ENCODE measurements around the gene RPS2. TPM values are rescaled to one million over a fixed set of nuclear protein-coding genes. Genes with fewer than 3 reads are reported as not detected.

Gene RPS2
- total RNA-seq, 2 donors from 2014 or later = 5,556 to 5,984 TPM

- no peak for ATAC-seq (replicated peaks in 1 of 2)
- Mint-ChIP-seq H3K4me1 (ENCODE audit: low read depth) (peaks cover 33% of the 10 kb centered on the region), H3K4me3 (no peak overlapping the region), H3K27me3 (ENCODE audit: low read depth) (peaks cover 8% of the 10 kb centered on the region), H3K36me3 (ENCODE audit: insufficient read depth in 2 of 2) (peaks cover 2 to 6% of the 10 kb centered on the region in 2 donors), H3K27ac (no peak overlapping the region), H3K9me3 (no peaks in the 10 kb centered on the region)
- DNase-seq = no peak
These were observed 28.2 kb upstream of the RPS2 start for GRCh38 chr16:1992704-1993317.

GRCh38 chr16:1991948-1992703, 27.5 kb upstream of the RPS2 start:
- peak; percentile 64 to 71 for ATAC-seq (replicated peaks in 1 of 2)

GRCh38 chr16:1991588-1991947, 26.9 kb upstream of the RPS2 start:
- no peak for ATAC-seq (replicated peaks in 1 of 2)
- Mint-ChIP-seq H3K27ac (peak overlapping the region; percentile 50), H3K4me1 (ENCODE audit: low read depth) (peaks cover 30% of the 10 kb centered on the region), H3K27me3 (ENCODE audit: low read depth) (peaks cover 8% of the 10 kb centered on the region), H3K36me3 (ENCODE audit: insufficient read depth in 2 of 2) (peaks cover 2 to 6% of the 10 kb centered on the region in 2 donors), H3K9me3 (no peaks in the 10 kb centered on the region), H3K4me3 (peak overlapping the region; percentile 86 to 88)
- no peak for DNase-seq

More at GRCh38 chr16:1991948-1992703, 27.5 kb upstream of the RPS2 start:
- peaks cover 33% of the 10 kb centered on the region for H3K4me1 Mint-ChIP-seq (ENCODE audit: low read depth)
- no peak overlapping the region for H3K27ac Mint-ChIP-seq
- H3K27me3 Mint-ChIP-seq (ENCODE audit: low read depth) = peaks cover 8% of the 10 kb centered on the region
- no peaks in the 10 kb centered on the region for H3K9me3 Mint-ChIP-seq
- H3K36me3 Mint-ChIP-seq (ENCODE audit: insufficient read depth in 2 of 2) = peaks cover 2 to 6% of the 10 kb centered on the region in 2 donors
- DNase-seq = peak; percentile 97
- peak overlapping the region; percentile 86 to 88 for H3K4me3 Mint-ChIP-seq

GRCh38 chr16:1991135-1991551, 26.5 kb upstream of the RPS2 start:
- peaks cover 25% of the 10 kb centered on the region for H3K4me1 Mint-ChIP-seq (ENCODE audit: low read depth)
- DNase-seq (peak; percentile 57 to 59), ATAC-seq (replicated peaks in 1 of 2) (peak; percentile 39 to 46)
- peak overlapping the region; percentile 86 to 88 for H3K4me3 Mint-ChIP-seq
- H3K36me3 Mint-ChIP-seq (ENCODE audit: insufficient read depth in 2 of 2) = peaks cover 6% of the 10 kb centered on the region in 2 donors
- no peak overlapping the region for H3K27ac Mint-ChIP-seq
- no peaks in the 10 kb centered on the region for H3K9me3 Mint-ChIP-seq
- peaks cover 8% of the 10 kb centered on the region for H3K27me3 Mint-ChIP-seq (ENCODE audit: low read depth)

GRCh38 chr16:1990351-1991134, 25.9 kb upstream of the RPS2 start:
- peak; percentile 8 to 16 for ATAC-seq (replicated peaks in 1 of 2)

GRCh38 chr16:1990101-1990350, 25.4 kb upstream of the RPS2 start:
- Mint-ChIP-seq H3K9me3 (no peaks in the 10 kb centered on the region), H3K27ac (no peak overlapping the region), H3K27me3 (ENCODE audit: low read depth) (peaks cover 8% of the 10 kb centered on the region), H3K36me3 (ENCODE audit: insufficient read depth in 2 of 2) (peaks cover 4 to 6% of the 10 kb centered on the region in 2 donors), H3K4me1 (ENCODE audit: low read depth) (peaks cover 26% of the 10 kb centered on the region), H3K4me3 (peak overlapping the region in 1 of 2 donors; percentile 86)
- peak in 1 of 2 donors; percentile 1 for ATAC-seq (replicated peaks in 1 of 2)
- DNase-seq = no peak

More at GRCh38 chr16:1990351-1991134, 25.9 kb upstream of the RPS2 start:
- H3K4me1 Mint-ChIP-seq (ENCODE audit: low read depth) = peaks cover 22% of the 10 kb centered on the region
- peak; percentile 80 to 83 for DNase-seq
- peaks cover 8% of the 10 kb centered on the region for H3K27me3 Mint-ChIP-seq (ENCODE audit: low read depth)
- no peaks in the 10 kb centered on the region for H3K9me3 Mint-ChIP-seq
- peak overlapping the region; percentile 86 to 88 for H3K4me3 Mint-ChIP-seq
- peaks cover 6% of the 10 kb centered on the region in 2 donors for H3K36me3 Mint-ChIP-seq (ENCODE audit: insufficient read depth in 2 of 2)
- H3K27ac Mint-ChIP-seq = no peak overlapping the region

- Mint-ChIP-seq H3K27me3 (ENCODE audit: low read depth) (peaks cover 8% of the 10 kb centered on the region), H3K4me1 (ENCODE audit: low read depth) (peaks cover 32% of the 10 kb centered on the region), H3K27ac (peak within 1 kb of the TSS; percentile 81), H3K36me3 (ENCODE audit: insufficient read depth in 2 of 2) (peaks cover 4 to 6% of the 10 kb centered on the region in 2 donors), H3K9me3 (no peaks in the 10 kb centered on the region), H3K4me3 (peak within 1 kb of the TSS; percentile 86 to 88)
- DNase-seq (peak; percentile 35 to 55), ATAC-seq (replicated peaks in 1 of 2) (no peak)
These were observed 24.8 kb upstream of the RPS2 start, which contains the start of gene SYNGR3 for GRCh38 chr16:1989209-1990100. SYNGR3 (plus strand) TSS chr16:1989970; CDS start chr16:1990103, 133 bp downstream.

GRCh38 chr16:1987198-1987597, 22.6 kb upstream of the RPS2 start:
- no peaks in the 10 kb centered on the region for H3K9me3 Mint-ChIP-seq
- H3K27me3 Mint-ChIP-seq (ENCODE audit: low read depth) = peaks cover 21% of the 10 kb centered on the region
- DNase-seq (no peak), ATAC-seq (replicated peaks in 1 of 2) (no peak)
- H3K4me1 Mint-ChIP-seq (ENCODE audit: low read depth) = peaks cover 31% of the 10 kb centered on the region
- peaks cover 3 to 4% of the 10 kb centered on the region in 2 donors for H3K36me3 Mint-ChIP-seq (ENCODE audit: insufficient read depth in 2 of 2)
- no peak overlapping the region for H3K4me3 Mint-ChIP-seq
- no peak overlapping the region for H3K27ac Mint-ChIP-seq

- no peak overlapping the region for H3K27ac Mint-ChIP-seq
- ATAC-seq (replicated peaks in 1 of 2) (no peak), DNase-seq (no peak)
- H3K27me3 Mint-ChIP-seq (ENCODE audit: low read depth) = peaks cover 36% of the 10 kb centered on the region
- peaks cover 32% of the 10 kb centered on the region for H3K4me1 Mint-ChIP-seq (ENCODE audit: low read depth)
- H3K9me3 Mint-ChIP-seq = no peaks in the 10 kb centered on the region
- peak overlapping the region; percentile 85 to 89 for H3K4me3 Mint-ChIP-seq
- peaks cover 2 to 4% of the 10 kb centered on the region in 2 donors for H3K36me3 Mint-ChIP-seq (ENCODE audit: insufficient read depth in 2 of 2)
These were observed 21.0 kb upstream of the RPS2 start for GRCh38 chr16:1985466-1986150.

GRCh38 chr16:1984347-1985225, 20.0 kb upstream of the RPS2 start:
- DNase-seq (no peak), ATAC-seq (replicated peaks in 1 of 2) (peak; percentile 22 to 26)
- H3K4me1 Mint-ChIP-seq (ENCODE audit: low read depth) = peaks cover 32% of the 10 kb centered on the region
- H3K9me3 Mint-ChIP-seq = no peaks in the 10 kb centered on the region
- H3K4me3 Mint-ChIP-seq = peak overlapping the region; percentile 85 to 89
- peaks cover 36% of the 10 kb centered on the region for H3K27me3 Mint-ChIP-seq (ENCODE audit: low read depth)
- H3K36me3 Mint-ChIP-seq (ENCODE audit: insufficient read depth in 2 of 2) = peaks cover 2 to 4% of the 10 kb centered on the region in 2 donors
- H3K27ac Mint-ChIP-seq = no peak overlapping the region

Measured in activated T-cell treated with anti-CD3 and anti-CD28 coated beads, Interleukin-2, amount 50 U/mL, for 72 hours (primary cell).